BLaER1 treated with 17β-estradiol and CSF1 and Interleukin-3, amounts not matched to agents 10 nM and 100 nM (cell line): ENCODE measurements around the gene CABP7.
A peak's percentile ranks its signal among the peaks of the same experiment; 100 is the strongest.

Experiments used
- H3K27ac ChIP-seq, 11 experiments: shearing (Covaris generic); formaldehyde crosslinking; 2 replicates each; pipeline ENCODE4 v1.8.1; 2022
- H3K27me3 ChIP-seq, 11 experiments: shearing (Covaris generic); formaldehyde crosslinking; 2 replicates each; pipeline ENCODE4 v1.8.1; 2022
- H3K36me3 ChIP-seq, 11 experiments: shearing (Covaris generic); formaldehyde crosslinking; 2 replicates each; pipeline ENCODE4 v1.8.1; 2022
- H3K4me1 ChIP-seq, 10 experiments: shearing (Covaris generic); formaldehyde crosslinking; 2 replicates each; pipeline ENCODE4 v1.8.1; 2022
- H3K4me2 ChIP-seq, 11 experiments: shearing (Covaris generic); formaldehyde crosslinking; 2 replicates each; pipeline ENCODE4 v1.8.1; 2022
- H3K4me3 ChIP-seq, 10 experiments: shearing (Covaris generic); formaldehyde crosslinking; 2 replicates each; pipeline ENCODE4 v1.8.1; 2022
- H3K9ac ChIP-seq, 11 experiments: shearing (Covaris generic); formaldehyde crosslinking; 2 replicates each; pipeline ENCODE4 v1.8.1; 2022
- H3K9me3 ChIP-seq, 11 experiments: shearing (Covaris generic); formaldehyde crosslinking; replicated peaks in 1 of 11; 2 replicates each; pipeline ENCODE4 v1.8.1; 2022
- H4K20me1 ChIP-seq, 11 experiments: shearing (Covaris generic); formaldehyde crosslinking; 2 replicates each; pipeline ENCODE4 v1.8.1; 2022
- Cebpa-rat ChIP-seq, 11 experiments: shearing (Covaris generic); IDR thresholded peaks; 2 replicates each; pipeline ENCODE4 v1.8.1; 2022

Gene CABP7

DNA sequence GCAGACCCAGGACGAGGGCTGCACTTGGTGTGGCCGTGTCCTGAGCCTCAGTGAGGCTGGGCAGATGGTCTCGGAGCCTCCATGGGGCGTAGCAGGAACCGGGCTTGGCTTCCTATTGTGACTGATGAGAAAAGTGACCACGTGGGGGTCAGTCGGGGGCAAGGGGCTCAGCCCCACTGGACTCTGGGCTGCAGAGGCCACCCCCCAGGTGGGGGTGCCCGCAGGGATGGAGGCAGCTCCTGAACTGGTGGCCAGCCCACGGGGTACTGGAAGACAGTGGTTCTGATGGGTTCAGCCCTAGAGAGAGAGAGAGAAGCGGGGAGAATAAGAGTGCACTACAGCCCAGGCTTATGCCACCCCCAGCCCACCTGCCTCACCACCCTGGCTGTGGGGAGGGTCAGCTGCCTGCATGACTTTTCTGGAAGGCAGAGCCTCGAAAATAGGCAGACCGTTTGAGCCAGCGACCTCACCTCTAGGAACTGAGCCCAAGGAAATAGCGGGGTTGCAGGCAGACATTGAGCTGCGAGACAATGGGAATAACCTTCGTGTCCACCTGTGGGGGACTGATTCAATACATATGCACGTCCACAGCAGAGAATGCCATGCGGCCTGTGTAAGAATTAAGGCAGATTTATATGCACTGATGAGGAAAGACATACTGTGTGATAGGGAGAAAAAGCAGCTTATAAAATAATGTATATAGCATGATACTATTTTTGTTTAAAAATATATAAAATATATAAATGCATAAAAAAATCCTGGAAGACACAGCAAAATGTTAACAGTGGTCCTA is 11.5 kb downstream of the CABP7 start:
- peaks cover 0 to 16% (median 1%) of the 10 kb centered on the region in 11 experiments; a peak in 8 of 22 replicates for H3K27me3 ChIP-seq

DNA sequence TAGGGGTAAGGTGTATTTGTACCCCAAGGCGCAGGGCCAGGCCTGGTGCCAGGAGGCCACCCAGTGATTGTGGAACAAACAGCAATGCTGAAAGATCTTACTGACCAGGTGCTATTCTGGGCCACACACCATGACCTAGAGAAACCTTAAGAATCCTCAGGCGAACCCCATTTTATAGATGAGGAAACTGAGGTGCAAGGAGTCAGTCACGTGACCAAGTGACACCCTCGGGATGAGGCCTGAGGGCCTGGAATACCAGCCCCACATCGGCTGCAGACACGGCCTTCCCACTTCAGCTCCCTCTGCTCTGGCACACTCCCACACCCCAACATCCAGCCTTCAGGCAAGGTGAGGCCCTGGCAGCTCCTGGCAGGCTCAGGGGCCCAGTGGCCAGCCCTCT is 13.1 kb downstream of the CABP7 start:
- peak overlapping the region in 3 of 11 experiments; percentile 1 to 60 (median 32); a peak in 2 of 22 replicates for H3K9ac ChIP-seq
- H4K20me1 ChIP-seq = peaks cover 0 to 52% (median 10%) of the 10 kb centered on the region in 11 experiments; a peak in 6 of 22 replicates
- no peak overlapping the region for H3K27ac ChIP-seq
- TF ChIP-seq Cebpa-rat (IDR thresholded peaks at IDR 0.05) = no peak
- H3K4me1 ChIP-seq = peaks cover 11 to 46% (median 41%) of the 10 kb centered on the region in 10 experiments
- no peak overlapping the region for H3K4me3 ChIP-seq
- peak overlapping the region in 8 of 11 experiments; percentile 40 to 83 (median 78); a peak in 16 of 22 replicates for H3K4me2 ChIP-seq
- peaks cover 0 to 14% (median 0%) of the 10 kb centered on the region in 11 experiments; a peak in 7 of 22 replicates for H3K27me3 ChIP-seq
- H3K9me3 ChIP-seq = no peaks in the 10 kb centered on the region
- H3K36me3 ChIP-seq = peaks cover 0 to 35% (median 4%) of the 10 kb centered on the region in 11 experiments; a peak in 9 of 22 replicates

More for the DNA sequence above, 11.5 kb downstream of the CABP7 start:
- Histone ChIP-seq H3K4me3 (no peak overlapping the region), H3K9ac (no peak overlapping the region), H4K20me1 (peaks cover 0 to 60% (median 13%) of the 10 kb centered on the region in 11 experiments; a peak in 8 of 22 replicates), H3K9me3 (no peaks in the 10 kb centered on the region), H3K27ac (no peak overlapping the region), H3K4me2 (no peak overlapping the region), H3K36me3 (peaks cover 0 to 29% (median 4%) of the 10 kb centered on the region in 11 experiments; a peak in 9 of 22 replicates), H3K4me1 (peaks cover 9 to 46% (median 33%) of the 10 kb centered on the region in 10 experiments; a peak in 19 of 20 replicates)
- TF ChIP-seq Cebpa-rat (IDR thresholded peaks at IDR 0.05) = no peak

DNA sequence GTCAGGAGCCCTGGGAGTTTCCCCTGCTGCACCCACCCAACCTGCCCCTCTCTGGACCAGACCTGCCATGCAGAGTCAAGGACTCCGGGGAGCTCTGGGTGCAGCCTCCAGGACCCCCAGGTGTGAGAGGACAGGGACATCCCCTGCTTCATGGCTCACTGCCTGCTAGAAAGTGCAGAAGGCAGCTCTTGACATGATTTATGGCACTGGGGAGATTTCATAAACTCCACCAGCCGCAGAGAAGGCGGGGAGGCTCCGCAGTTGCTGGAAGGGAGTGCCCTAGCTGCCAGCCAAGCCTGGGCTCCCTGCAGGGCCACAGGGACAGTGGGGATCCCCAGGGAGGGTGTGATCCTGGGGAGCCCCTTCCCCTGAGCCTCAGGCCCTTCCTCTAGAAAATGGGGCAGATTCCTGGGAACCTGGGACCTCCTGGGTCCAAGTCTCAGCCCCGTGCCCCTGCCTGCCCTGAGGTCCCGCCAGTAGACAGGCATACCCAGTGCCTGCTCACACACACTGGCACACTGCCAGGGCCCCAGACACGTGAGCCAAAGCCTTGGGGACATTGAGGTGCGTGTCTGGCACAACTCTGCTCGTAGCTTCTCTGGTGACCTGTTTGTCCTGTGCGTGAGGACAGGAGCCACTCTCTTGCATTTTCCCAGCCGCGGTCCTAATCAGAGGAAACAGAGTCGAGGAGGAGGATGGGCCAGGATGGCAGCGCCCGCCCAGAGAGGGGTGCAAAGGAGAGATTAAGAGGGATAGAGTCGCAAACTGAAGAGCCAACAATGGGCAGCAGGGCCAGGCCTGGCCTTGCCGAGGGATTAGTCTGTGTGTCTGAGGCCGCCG is 13.8 kb downstream of the CABP7 start:
- no peaks in the 10 kb centered on the region for H3K9me3 ChIP-seq
- H3K4me1 ChIP-seq = peaks cover 18 to 53% (median 48%) of the 10 kb centered on the region in 10 experiments
- H3K4me3 ChIP-seq = no peak overlapping the region; a peak in 1 of 20 replicates
- peak overlapping the region in 5 of 11 experiments; percentile 1 to 60 (median 32); a peak in 8 of 22 replicates for H3K9ac ChIP-seq
- H3K27ac ChIP-seq = peak overlapping the region in 4 of 11 experiments; percentile 2 to 45 (median 26); a peak in 5 of 22 replicates
- H3K4me2 ChIP-seq = peak overlapping the region; percentile 7 to 83 (median 71); a peak in 20 of 22 replicates
- TF ChIP-seq Cebpa-rat (IDR thresholded peaks at IDR 0.05) = no peak
- H4K20me1 ChIP-seq = peaks cover 0 to 45% (median 10%) of the 10 kb centered on the region in 11 experiments; a peak in 6 of 22 replicates
- peaks cover 0 to 35% (median 4%) of the 10 kb centered on the region in 11 experiments; a peak in 9 of 22 replicates for H3K36me3 ChIP-seq
- peaks cover 0 to 14% (median 0%) of the 10 kb centered on the region in 11 experiments; a peak in 7 of 22 replicates for H3K27me3 ChIP-seq

DNA sequence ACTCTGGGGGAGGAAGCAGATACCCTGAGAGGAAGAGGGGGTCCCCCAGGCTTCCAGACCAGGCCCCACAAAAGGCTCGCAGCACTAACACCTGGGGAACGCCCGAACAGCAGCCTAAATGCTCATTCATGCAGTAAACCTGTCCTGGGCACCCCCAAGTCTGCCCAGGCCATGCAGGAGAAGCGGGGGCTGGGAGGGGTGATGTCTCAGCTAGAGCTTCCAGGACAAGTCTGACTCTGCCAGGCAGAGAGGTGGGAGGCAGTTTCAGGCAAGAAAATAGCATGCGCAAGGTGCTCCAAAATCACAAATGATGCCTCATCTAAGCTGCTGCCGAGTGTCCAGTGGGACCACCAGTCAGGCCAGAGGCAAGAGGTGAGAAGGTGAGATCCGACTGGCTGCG is 14.6 kb downstream of the CABP7 start:
- no peak overlapping the region; a peak in 1 of 20 replicates for H3K4me3 ChIP-seq
- peak overlapping the region in 4 of 11 experiments; percentile 30 to 60 (median 36); a peak in 8 of 22 replicates for H3K9ac ChIP-seq
- H3K27ac ChIP-seq = peak overlapping the region in 2 of 11 experiments; percentile 33 to 45; a peak in 3 of 22 replicates
- H3K4me1 ChIP-seq = peaks cover 24 to 61% (median 56%) of the 10 kb centered on the region in 10 experiments
- peaks cover 4 to 42% (median 9%) of the 10 kb centered on the region in 11 experiments; a peak in 17 of 22 replicates for H3K36me3 ChIP-seq
- no peak for TF ChIP-seq Cebpa-rat (IDR thresholded peaks at IDR 0.05)
- peaks cover 0 to 42% (median 10%) of the 10 kb centered on the region in 11 experiments; a peak in 6 of 22 replicates for H4K20me1 ChIP-seq
- peak overlapping the region; percentile 7 to 83 (median 71); a peak in 20 of 22 replicates for H3K4me2 ChIP-seq
- H3K27me3 ChIP-seq = peaks cover 0 to 14% (median 0%) of the 10 kb centered on the region in 11 experiments; a peak in 7 of 22 replicates
- no peaks in the 10 kb centered on the region for H3K9me3 ChIP-seq

DNA sequence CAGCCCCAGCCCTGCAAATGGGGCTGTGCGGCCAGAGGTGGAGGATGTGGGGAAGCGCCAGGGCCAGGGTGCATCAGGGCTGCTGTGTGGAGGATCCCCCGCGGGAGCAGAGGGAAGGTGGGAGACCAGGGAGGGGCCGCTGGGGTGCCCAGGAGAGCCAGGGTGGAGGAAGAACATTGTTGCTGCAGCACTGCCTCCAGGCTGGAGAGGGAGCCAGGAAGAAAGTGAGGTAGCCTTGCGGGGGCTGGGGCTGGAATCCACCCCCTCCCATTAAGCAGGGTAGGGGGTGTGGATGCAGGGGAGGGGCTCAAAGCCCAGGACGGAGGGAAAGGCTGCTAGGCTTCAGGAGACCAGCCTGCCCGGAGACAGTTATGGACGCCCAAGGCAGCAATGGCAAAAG is 15.0 kb downstream of the CABP7 start:
- peak overlapping the region in 9 of 11 experiments; percentile 40 to 83 (median 75); a peak in 19 of 22 replicates for H3K4me2 ChIP-seq
- no peak for TF ChIP-seq Cebpa-rat (IDR thresholded peaks at IDR 0.05)

DNA sequence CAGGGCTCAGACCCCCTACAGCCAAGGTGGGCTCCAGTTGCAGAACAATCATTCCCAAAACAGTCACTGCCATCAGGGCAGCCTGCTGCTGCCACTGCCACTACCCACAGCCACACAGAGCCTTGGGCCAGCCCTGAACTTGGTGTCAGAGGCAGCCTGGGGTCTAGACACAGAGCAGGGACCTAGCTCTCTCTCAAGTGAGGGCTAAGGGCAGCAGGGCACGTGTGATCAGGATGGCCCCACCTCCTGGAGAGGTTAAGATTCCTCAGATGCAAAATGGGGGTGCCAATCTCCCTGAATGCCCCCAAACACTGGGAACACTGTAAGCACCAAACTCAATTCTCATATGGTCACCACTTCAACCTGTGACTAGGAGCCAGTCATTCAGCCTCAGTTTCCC is 15.6 kb downstream of the CABP7 start:
- Histone ChIP-seq H3K4me1 (peaks cover 24 to 70% (median 62%) of the 10 kb centered on the region in 10 experiments), H3K4me3 (no peak overlapping the region), H3K9me3 (no peaks in the 10 kb centered on the region), H4K20me1 (peaks cover 0 to 42% (median 10%) of the 10 kb centered on the region in 11 experiments; a peak in 6 of 22 replicates), H3K36me3 (peaks cover 12 to 52% (median 19%) of the 10 kb centered on the region in 11 experiments; a peak in 19 of 22 replicates), H3K27me3 (peaks cover 0 to 14% (median 0%) of the 10 kb centered on the region in 11 experiments; a peak in 7 of 22 replicates), H3K4me2 (peak overlapping the region in 9 of 11 experiments; percentile 40 to 83 (median 75); a peak in 15 of 22 replicates), H3K9ac (peak overlapping the region in 1 of 11 experiments; percentile 38; a peak in 2 of 22 replicates), H3K27ac (no peak overlapping the region)
- no peak for TF ChIP-seq Cebpa-rat (IDR thresholded peaks at IDR 0.05)

More for the DNA sequence above, 15.0 kb downstream of the CABP7 start:
- Histone ChIP-seq H3K27ac (no peak overlapping the region), H3K27me3 (peaks cover 0 to 14% (median 0%) of the 10 kb centered on the region in 11 experiments; a peak in 7 of 22 replicates), H3K4me1 (peaks cover 24 to 66% (median 60%) of the 10 kb centered on the region in 10 experiments), H3K9ac (peak overlapping the region in 3 of 11 experiments; percentile 38 to 60 (median 39); a peak in 5 of 22 replicates), H3K9me3 (no peaks in the 10 kb centered on the region), H3K36me3 (peaks cover 6 to 46% (median 14%) of the 10 kb centered on the region in 11 experiments; a peak in 17 of 22 replicates), H4K20me1 (peaks cover 0 to 42% (median 10%) of the 10 kb centered on the region in 11 experiments; a peak in 6 of 22 replicates), H3K4me3 (no peak overlapping the region)

DNA sequence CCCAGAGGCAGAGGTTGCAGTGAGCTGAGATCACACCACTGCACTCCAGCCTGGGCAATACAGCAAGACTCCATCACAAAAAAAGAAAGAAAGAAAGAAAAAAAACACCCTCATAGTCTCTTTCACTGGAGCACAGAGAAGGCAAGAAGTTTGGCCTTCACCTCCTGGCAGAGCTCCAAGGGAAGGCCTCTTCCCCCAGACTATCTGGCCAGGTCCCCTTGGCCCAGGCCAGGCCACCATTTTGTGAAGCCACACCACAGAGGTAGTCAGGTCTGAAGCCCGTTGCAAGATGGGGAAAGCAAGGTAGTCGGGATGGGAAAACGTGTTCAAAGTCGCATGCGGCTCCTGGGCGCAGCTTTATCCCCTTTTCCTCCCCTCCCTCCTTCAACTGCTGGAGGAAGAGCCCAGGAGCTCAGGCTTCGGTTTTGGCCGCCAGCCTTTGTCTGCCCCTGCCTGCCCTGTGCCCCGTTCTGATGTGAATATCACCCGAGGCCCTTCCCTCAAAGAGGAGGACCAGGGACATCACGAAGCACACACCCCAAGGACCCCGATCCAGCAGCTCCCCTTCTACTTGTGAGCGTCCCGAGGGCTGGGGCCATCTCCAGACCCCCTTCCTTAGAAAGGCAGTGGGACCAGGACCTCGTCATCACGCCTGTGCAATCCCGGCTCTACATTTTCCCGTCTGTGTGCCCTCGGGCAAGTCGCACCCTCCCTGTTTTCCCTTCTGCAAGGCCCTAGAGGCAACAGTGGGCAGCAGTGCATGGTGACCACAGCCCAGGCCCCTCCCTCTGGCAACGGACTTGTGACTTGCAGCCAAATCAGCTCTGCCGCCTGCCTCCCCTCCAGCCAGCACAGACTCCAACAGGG is 17.7 kb downstream of the CABP7 start:
- peaks cover 0 to 14% (median 0%) of the 10 kb centered on the region in 11 experiments; a peak in 7 of 22 replicates for H3K27me3 ChIP-seq
- H3K9ac ChIP-seq = peak overlapping the region; percentile 38 to 81 (median 63); a peak in 20 of 22 replicates
- peak overlapping the region in 8 of 11 experiments; percentile 60 to 88 (median 76); a peak in 17 of 22 replicates for H3K27ac ChIP-seq
- peak overlapping the region in 5 of 10 experiments; percentile 27 to 51 (median 41); a peak in 7 of 20 replicates for H3K4me3 ChIP-seq
- TF ChIP-seq Cebpa-rat (IDR thresholded peaks at IDR 0.05) = no peak
- H3K4me1 ChIP-seq = peaks cover 26 to 89% (median 75%) of the 10 kb centered on the region in 10 experiments
- peaks cover 18 to 58% (median 34%) of the 10 kb centered on the region in 11 experiments; a peak in 21 of 22 replicates for H3K36me3 ChIP-seq
- peaks cover 0 to 33% (median 10%) of the 10 kb centered on the region in 11 experiments; a peak in 6 of 22 replicates for H4K20me1 ChIP-seq
- H3K4me2 ChIP-seq = peak overlapping the region; percentile 39 to 98 (median 87)
- H3K9me3 ChIP-seq = no peaks in the 10 kb centered on the region
